ENCODE results near the gene PLEKHH2. TPM values are rescaled to one million over a fixed set of nuclear protein-coding genes. Genes with fewer than 3 reads are reported as not detected.
"Not testable (repeated sequence)": the region's sequence is repeated elsewhere in the genome, so short reads cannot be mapped to it uniquely, and the experiment has no call there.

PLEKHH2 gene
- total RNA-seq, 1 donor from 2014 or later = 27.5 TPM

DNA sequence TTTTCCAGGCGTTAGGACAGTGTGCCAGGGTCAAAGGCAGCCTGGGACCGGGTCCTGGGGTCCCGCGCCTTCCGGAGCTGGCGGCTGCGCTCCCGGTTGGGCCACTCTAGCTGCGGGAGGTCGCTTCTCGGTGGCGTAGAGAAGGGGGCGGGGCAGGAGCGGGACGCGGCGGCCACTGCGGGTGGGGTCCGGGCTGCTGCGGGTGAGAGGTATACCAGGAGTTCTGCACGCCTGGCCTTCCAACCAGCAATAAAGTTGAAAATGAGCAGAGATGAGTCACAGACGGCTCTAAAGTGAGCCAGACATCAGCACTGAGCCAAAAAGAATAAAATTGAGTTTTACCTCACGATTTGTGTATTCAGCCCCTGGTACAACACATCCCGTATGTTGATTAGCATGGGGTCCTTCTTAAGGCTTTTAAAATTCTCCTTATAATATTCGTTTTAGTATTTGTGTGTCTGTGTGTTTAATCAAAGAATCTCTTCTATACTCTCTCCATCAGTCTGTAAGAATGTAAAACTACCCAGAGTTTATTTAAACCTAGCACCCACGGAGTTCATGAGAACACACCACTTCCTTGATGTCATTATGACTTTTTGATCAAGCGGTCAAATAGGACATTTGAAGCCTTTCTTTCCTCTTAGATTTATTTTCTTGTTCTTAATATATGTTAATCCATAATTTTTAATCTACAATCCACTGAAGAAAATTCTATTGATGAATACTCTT, 39.4 kb downstream of the PLEKHH2 start, which contains the start of gene C1GALT1C1L:
TSS of gene C1GALT1C1L (minus strand) at position 108 of the 729 bp plus-strand sequence. CDS start at position 1, 107 bp downstream.
- H3K4me1 ChIP-seq = peaks cover 5% of the 10 kb centered on the region
- peak within 1 kb of the TSS; percentile 57 for H3K27ac ChIP-seq
- no peak for DNase-seq (ENCODE audit: extremely low spot score in 2 of 2)
- no peaks in the 10 kb centered on the region for H3K27me3 ChIP-seq
- H3K4me3 ChIP-seq = peak within 1 kb of the TSS; percentile 44
- intact Hi-C loops (cut with DNase I) = no loop called here
- no peaks in the 10 kb centered on the region for H3K36me3 ChIP-seq
- TF ChIP-seq POLR2AphosphoS5 (IDR thresholded peaks at IDR 0.05; ENCODE audit: insufficient read depth in 1 of 2, low read depth in 1 of 2) (peak in 1 of 2 donors; percentile 54), CTCF (IDR thresholded peaks at IDR 0.05) (no peak)
- no peaks in the 10 kb centered on the region for H3K9me3 ChIP-seq

DNA sequence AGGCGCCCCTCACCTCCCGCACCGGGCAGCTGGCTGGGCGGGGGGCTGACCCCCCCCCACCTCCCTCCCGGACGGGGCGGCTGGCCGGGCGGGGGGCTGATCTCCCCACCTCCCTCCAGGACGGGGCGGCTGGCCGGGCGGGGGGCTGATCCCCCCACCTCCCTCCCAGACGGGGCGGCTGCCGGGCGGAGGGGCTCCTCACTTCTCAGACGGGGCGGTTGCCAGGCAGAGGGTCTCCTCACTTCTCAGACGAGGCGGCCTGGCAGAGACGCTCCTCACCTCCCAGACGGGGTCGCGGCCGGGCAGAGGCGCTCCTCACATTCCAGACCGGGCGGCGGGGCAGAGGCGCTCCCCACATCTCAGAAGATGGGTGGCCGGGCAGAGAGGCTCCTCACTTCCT, 40.7 kb downstream of the PLEKHH2 start:
- H3K4me1 ChIP-seq; H3K4me3 ChIP-seq; H3K9me3 ChIP-seq; H3K36me3 ChIP-seq; H3K27me3 ChIP-seq; H3K27ac ChIP-seq; DNase-seq (ENCODE audit: extremely low spot score in 2 of 2); intact Hi-C loops (cut with DNase I): not testable (repeated sequence)

DNA sequence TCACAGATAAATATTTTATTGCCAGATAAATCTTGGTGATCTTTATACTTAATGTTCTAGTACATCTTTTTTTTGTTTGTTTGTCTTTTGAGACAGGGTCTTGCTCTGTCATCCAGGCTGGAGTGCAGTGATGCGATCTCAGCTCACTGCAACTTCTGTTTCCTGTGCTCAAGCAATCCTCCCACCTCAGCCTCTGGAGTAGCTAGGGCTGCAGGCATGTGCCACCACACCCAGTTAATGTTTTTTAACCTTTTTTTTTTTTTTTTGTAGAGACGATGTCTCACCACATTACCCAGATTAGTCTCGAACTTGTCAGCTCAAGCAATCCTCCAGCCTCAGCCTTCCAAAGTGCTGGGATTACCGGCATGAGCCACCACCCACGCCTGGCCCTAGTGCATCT, 48.3 kb downstream of the PLEKHH2 start:
- no peaks in the 10 kb centered on the region for H3K27me3 ChIP-seq
- H3K27ac ChIP-seq = no peak overlapping the region
- TF ChIP-seq POLR2A (IDR thresholded peaks at IDR 0.05) (no peak), POLR2AphosphoS5 (IDR thresholded peaks at IDR 0.05; ENCODE audit: insufficient read depth in 1 of 2, low read depth in 1 of 2) (no peak), CTCF (IDR thresholded peaks at IDR 0.05) (no peak)
- no peaks in the 10 kb centered on the region for H3K4me1 ChIP-seq
- no peaks in the 10 kb centered on the region for H3K9me3 ChIP-seq
- no peak for DNase-seq (ENCODE audit: extremely low spot score in 2 of 2)
- H3K4me3 ChIP-seq = no peak overlapping the region
- intact Hi-C loops (cut with DNase I) = no loop called here
- no peaks in the 10 kb centered on the region for H3K36me3 ChIP-seq

GRCh38 chr2:43689999-43690398, 52.9 kb downstream of the PLEKHH2 start:
- TF ChIP-seq CTCF (IDR thresholded peaks at IDR 0.05) (no peak), POLR2A (IDR thresholded peaks at IDR 0.05) (no peak), POLR2AphosphoS5 (IDR thresholded peaks at IDR 0.05; ENCODE audit: insufficient read depth in 1 of 2, low read depth in 1 of 2) (no peak)

DNA sequence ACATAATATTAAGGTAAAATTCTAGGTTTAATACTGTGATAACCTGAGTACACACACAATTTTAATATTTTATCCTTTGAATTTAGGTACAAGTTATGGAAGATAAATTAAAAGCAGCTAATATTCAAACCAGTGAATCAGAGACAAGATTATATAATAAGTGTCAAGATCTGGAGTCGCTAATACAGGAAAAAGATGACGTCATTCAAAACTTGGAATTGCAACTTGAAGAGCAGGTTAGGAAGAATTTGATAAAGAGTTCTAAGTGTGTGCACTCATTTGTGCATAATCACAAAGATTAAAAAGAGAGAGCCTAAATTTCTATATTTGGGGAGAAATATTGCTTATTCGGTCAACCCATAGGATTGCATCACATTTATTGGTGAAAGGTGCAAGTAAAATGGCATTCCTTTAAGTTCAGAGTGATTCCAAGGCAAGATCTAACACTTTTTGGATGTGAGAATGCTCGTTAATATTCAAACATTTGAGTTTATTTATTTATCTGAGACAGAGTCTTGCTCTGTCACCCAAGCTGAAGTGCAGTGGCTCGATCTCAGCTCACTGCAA, 55.5 kb downstream of the PLEKHH2 start:
- intact Hi-C loops (cut with DNase I) = no loop called here
- no peak overlapping the region for H3K4me3 ChIP-seq
- DNase-seq (ENCODE audit: extremely low spot score in 2 of 2) = no peak
- H3K27me3 ChIP-seq = no peaks in the 10 kb centered on the region
- TF ChIP-seq POLR2AphosphoS5 (IDR thresholded peaks at IDR 0.05; ENCODE audit: insufficient read depth in 1 of 2, low read depth in 1 of 2) (no peak), CTCF (IDR thresholded peaks at IDR 0.05) (no peak), POLR2A (IDR thresholded peaks at IDR 0.05) (no peak)
- H3K27ac ChIP-seq = no peak overlapping the region
- no peaks in the 10 kb centered on the region for H3K36me3 ChIP-seq
- no peaks in the 10 kb centered on the region for H3K9me3 ChIP-seq
- no peaks in the 10 kb centered on the region for H3K4me1 ChIP-seq

More at GRCh38 chr2:43689999-43690398, 52.9 kb downstream of the PLEKHH2 start:
- no peaks in the 10 kb centered on the region for H3K4me1 ChIP-seq
- no peak overlapping the region for H3K4me3 ChIP-seq
- H3K36me3 ChIP-seq = no peaks in the 10 kb centered on the region
- no peaks in the 10 kb centered on the region for H3K9me3 ChIP-seq
- intact Hi-C loops (cut with DNase I) = no loop called here
- H3K27ac ChIP-seq = no peak overlapping the region
- no peaks in the 10 kb centered on the region for H3K27me3 ChIP-seq
- DNase-seq (ENCODE audit: extremely low spot score in 2 of 2) = no peak

GRCh38 chr2:43698140-43698539, 61.1 kb downstream of the PLEKHH2 start:
- H3K4me1 ChIP-seq; H3K27me3 ChIP-seq; H3K36me3 ChIP-seq; DNase-seq (ENCODE audit: extremely low spot score in 2 of 2); H3K4me3 ChIP-seq; H3K27ac ChIP-seq; intact Hi-C loops (cut with DNase I); H3K9me3 ChIP-seq: not testable (repeated sequence)
